SJSA1 (cell line): ENCODE results near the gene MMEL1. TPM values are rescaled to one million over a fixed set of nuclear protein-coding genes. Genes with fewer than 3 reads are reported as not detected.

ENCODE experiments used
- DNase-seq, 2 experiments: peaks; one replicate each; pipeline ENCODE4 v3.0.0-alpha.2; 2015 to 2020; ENCODE audit warnings: low spot score in 2 of 2, low read depth in 1 of 2
- H3K27ac ChIP-seq: fragments of 250-450 bp; sonication (Bioruptor Pico); 2 replicates; pipeline ENCODE4 v1.5.1; 2020; ENCODE audit warnings: mild to moderate bottlenecking, moderate library complexity
- H3K27me3 ChIP-seq: fragments of 250-450 bp; sonication (Bioruptor Pico); replicated peaks from 2 replicates; pipeline ENCODE4 v1.5.1; 2020; ENCODE audit warnings: mild to moderate bottlenecking, moderate library complexity
- H3K36me3 ChIP-seq: fragments of 250-450 bp; sonication (Bioruptor Pico); 2 replicates; pipeline ENCODE4 v1.5.1; 2020; ENCODE audit warnings: mild to moderate bottlenecking
- H3K4me1 ChIP-seq: fragments of 250-450 bp; sonication (Bioruptor Pico); replicated peaks from 2 replicates; pipeline ENCODE4 v1.6.1; 2021; ENCODE audit warnings: mild to moderate bottlenecking
- H3K4me3 ChIP-seq: fragments of 250-450 bp; sonication (Bioruptor Pico); 2 replicates; pipeline ENCODE4 v1.5.1; 2020; ENCODE audit warnings: mild to moderate bottlenecking
- H3K9me3 ChIP-seq: fragments of 250-450 bp; sonication (Bioruptor Pico); replicated peaks from 2 replicates; pipeline ENCODE4 v1.5.1; 2020; ENCODE audit warnings: mild to moderate bottlenecking
- total RNA-seq: library from RNA; depleted of rRNA; stranded (reverse); fragments of >200 nt; shearing (Covaris generic); gene quantifications from 2 replicates; pipeline ENCODE4 v1.2.3, GENCODE V29; 2014

MMEL1 gene
- total RNA-seq, 1 experiment from 2014 or later = not detected

DNA sequence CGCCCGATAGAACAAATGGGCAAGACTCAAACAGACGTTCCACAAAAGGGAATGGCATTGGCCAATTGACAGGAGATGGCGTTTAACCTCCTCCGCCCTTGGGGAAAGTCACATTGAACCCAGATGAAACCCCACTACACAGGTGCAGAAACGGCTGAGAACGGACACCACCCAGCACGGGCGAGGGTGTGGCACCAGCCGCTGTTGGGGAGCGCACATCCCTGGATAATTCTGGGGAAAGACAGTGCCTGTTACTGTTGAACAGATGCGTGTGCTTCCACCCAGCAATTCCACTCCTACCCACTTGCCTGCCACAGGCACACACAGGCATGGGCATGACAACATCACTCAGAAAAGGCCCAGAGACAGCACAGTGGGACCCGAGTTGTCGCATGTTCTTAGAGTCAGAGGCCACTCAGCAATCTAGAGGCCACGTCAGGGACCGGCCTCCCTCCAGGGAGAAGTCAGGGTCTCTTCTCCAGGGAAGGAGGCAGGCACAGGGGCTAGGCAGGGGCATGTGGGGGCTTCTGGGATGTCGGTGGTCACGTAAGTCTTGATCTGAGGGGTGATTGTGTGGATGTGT, 31.0 kb downstream of the MMEL1 start:
- Histone ChIP-seq H3K27me3 (peaks cover 25% of the 10 kb centered on the region), H3K36me3 (no peaks in the 10 kb centered on the region), H3K4me3 (no peak overlapping the region), H3K9me3 (no peaks in the 10 kb centered on the region), H3K4me1 (no peaks in the 10 kb centered on the region), H3K27ac (no peak overlapping the region)
- DNase-seq = no peak

DNA sequence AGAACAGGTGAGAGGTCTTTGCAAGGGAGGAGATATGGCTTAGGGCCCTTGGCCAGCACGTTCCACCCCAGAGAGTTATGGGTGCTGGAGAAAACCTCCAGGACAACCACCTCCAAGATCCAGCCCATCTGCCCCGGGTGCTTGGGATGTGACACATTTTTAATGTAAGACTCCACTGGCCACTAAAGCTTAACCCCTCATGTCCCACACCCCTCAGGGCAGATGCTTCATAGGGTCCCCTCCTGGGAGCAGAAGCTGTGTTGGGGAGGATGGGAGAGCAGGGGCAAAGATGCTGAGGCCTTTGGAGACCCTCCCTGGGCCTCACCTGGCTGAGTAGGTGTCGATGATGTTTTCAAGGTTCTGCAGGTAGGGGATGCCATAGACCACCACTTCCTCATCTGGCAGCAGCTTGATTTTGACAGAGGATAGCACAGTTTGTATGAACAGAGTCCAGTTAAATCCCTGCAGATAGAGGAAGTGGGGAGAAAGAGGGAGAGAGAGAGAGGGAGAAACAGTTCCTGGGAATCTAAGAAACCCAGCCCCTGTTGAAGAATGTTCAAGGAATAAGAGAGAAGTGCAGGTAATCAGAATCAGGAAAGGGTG, 34.4 kb downstream of the MMEL1 start:
- Histone ChIP-seq H3K27me3 (peaks cover 20% of the 10 kb centered on the region), H3K27ac (no peak overlapping the region), H3K36me3 (no peaks in the 10 kb centered on the region), H3K4me1 (no peaks in the 10 kb centered on the region), H3K4me3 (no peak overlapping the region), H3K9me3 (no peaks in the 10 kb centered on the region)
- no peak for DNase-seq

GRCh38 chr1:2597441-2598328, 35.1 kb downstream of the MMEL1 start:
- Histone ChIP-seq H3K27ac (no peak overlapping the region), H3K4me1 (no peaks in the 10 kb centered on the region), H3K36me3 (no peaks in the 10 kb centered on the region), H3K4me3 (no peak overlapping the region), H3K27me3 (peaks cover 20% of the 10 kb centered on the region), H3K9me3 (no peaks in the 10 kb centered on the region)
- DNase-seq = no peak

DNA sequence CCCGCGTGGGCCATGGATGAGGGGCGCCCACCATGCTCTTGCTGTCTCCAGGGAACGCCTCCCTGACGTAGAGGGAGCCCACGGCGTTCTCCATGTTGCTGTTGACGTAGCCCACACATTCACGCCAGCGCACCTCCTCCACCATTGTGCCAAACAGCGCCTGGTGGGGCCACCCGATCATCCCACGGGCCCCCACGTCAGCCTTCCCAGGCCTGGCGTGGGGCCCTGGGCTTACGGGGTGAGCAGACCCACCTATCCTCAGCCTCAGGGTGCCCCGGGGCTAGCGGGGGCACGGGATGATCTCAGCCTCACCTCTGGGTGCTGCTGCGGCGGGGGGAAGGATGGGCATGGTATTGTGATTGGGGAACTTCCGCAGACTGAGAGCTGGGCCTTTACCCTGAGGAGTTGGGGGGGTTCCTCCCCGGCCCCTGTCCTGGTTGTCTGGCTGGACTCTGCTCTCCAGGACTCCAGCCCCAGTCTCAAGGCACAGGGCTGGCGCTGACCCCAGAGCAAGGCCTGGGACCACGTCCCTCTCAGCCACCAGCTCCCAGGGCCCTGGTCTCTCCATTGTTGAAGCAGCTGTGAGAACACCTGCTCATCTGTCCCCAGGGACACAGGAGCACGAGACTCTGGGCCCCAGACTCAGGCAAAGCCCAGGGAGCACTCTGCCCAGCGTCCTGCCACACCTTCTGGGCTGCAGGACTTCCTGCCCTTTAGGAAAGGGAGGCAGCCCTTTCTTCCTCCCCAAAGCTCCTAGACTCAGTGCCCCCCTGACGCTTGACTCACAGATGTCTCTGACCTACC, 36.1 kb downstream of the MMEL1 start:
- no peak overlapping the region for H3K4me3 ChIP-seq
- H3K27ac ChIP-seq = no peak overlapping the region
- no peaks in the 10 kb centered on the region for H3K9me3 ChIP-seq

DNA sequence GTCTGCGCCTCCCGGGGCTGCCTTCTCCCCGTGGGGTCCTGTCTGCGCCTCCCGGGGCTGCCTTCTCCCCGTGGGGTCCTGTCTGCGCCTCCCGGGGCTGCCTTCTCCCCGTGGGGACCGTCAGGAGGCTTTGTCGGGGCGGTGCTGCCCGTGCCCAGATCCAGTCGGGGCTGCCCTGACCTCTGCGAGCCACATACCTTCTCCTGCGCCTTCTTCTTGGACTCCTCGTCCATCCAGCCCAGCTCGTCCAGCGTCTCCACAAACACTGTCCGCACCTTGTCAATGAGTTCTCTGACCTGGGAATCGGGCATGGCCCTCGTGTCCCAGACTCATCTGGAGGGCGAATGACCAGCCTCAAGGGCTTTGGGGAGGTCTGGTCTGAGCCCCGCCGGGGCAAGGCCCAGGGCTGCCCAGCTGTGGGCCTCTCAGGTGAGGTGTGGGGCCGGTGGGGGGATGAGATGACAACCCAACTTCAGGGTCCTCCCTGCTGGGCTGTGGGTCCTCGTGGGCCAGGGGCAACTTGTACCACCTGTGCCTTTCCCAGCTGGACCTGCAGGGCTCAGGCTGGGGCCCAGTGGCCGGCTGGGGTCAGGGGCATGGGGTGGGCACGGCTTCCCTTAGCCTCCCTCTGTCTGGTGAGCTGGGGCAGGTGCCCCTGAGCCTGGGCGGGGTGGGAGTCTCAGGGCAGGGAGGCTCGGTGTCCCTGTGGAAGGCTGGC, 36.8 kb downstream of the MMEL1 start:
- H3K4me1 ChIP-seq = no peaks in the 10 kb centered on the region

More for the DNA sequence above, 36.1 kb downstream of the MMEL1 start:
- peaks cover 20% of the 10 kb centered on the region for H3K27me3 ChIP-seq
- H3K4me1 ChIP-seq = no peaks in the 10 kb centered on the region
- no peaks in the 10 kb centered on the region for H3K36me3 ChIP-seq
- no peak for DNase-seq

DNA sequence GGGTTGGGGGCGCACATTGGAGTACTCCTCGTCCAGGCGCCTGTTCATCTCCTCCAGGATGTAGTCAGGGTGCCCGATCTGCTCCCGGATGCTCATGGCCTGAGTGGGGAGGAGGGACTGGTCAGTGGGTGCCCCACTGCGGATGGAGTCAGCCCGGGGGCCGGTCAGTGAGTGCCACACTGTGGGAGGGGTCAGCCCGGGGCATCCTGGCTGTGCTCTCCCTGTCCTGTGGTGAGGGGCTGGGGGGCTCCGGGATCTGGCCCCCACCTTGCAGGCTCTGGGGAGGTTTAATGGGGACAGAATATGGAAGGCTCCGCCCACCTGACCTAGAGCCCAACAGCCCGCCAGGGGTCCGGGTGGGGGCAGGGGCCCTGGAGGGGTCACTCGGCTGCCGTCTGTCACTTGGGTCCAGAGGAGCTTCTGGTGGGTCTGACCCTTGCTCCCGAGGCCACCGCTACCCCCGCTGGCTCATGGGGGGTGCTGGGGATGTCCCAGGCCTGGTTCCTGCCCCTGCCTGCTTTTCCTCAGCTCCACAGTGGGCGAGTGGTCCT, 37.5 kb downstream of the MMEL1 start:
- no peaks in the 10 kb centered on the region for H3K4me1 ChIP-seq
- H3K27ac ChIP-seq = no peak overlapping the region
- no peak overlapping the region for H3K4me3 ChIP-seq
- no peaks in the 10 kb centered on the region for H3K9me3 ChIP-seq
- H3K36me3 ChIP-seq = no peaks in the 10 kb centered on the region
- H3K27me3 ChIP-seq = peaks cover 11% of the 10 kb centered on the region
- no peak for DNase-seq

More for the DNA sequence above, 36.8 kb downstream of the MMEL1 start:
- Histone ChIP-seq H3K9me3 (no peaks in the 10 kb centered on the region), H3K27ac (no peak overlapping the region), H3K27me3 (peaks cover 14% of the 10 kb centered on the region), H3K36me3 (no peaks in the 10 kb centered on the region), H3K4me3 (no peak overlapping the region)
- DNase-seq = no peak

GRCh38 chr1:2594641-2595131, 38.1 kb downstream of the MMEL1 start:
- H3K9me3 ChIP-seq = no peaks in the 10 kb centered on the region
- H3K36me3 ChIP-seq = no peaks in the 10 kb centered on the region
- peaks cover 11% of the 10 kb centered on the region for H3K27me3 ChIP-seq
- H3K4me1 ChIP-seq = no peaks in the 10 kb centered on the region
- DNase-seq = no peak
- H3K4me3 ChIP-seq = no peak overlapping the region
- no peak overlapping the region for H3K27ac ChIP-seq

- no peaks in the 10 kb centered on the region for H3K4me1 ChIP-seq
- no peaks in the 10 kb centered on the region for H3K9me3 ChIP-seq
- H3K27ac ChIP-seq = no peak overlapping the region
- H3K27me3 ChIP-seq = peaks cover 7% of the 10 kb centered on the region
- no peak overlapping the region for H3K4me3 ChIP-seq
- no peak for DNase-seq
- no peaks in the 10 kb centered on the region for H3K36me3 ChIP-seq
These were observed 38.7 kb downstream of the MMEL1 start for GRCh38 chr1:2594001-2594640.

DNA sequence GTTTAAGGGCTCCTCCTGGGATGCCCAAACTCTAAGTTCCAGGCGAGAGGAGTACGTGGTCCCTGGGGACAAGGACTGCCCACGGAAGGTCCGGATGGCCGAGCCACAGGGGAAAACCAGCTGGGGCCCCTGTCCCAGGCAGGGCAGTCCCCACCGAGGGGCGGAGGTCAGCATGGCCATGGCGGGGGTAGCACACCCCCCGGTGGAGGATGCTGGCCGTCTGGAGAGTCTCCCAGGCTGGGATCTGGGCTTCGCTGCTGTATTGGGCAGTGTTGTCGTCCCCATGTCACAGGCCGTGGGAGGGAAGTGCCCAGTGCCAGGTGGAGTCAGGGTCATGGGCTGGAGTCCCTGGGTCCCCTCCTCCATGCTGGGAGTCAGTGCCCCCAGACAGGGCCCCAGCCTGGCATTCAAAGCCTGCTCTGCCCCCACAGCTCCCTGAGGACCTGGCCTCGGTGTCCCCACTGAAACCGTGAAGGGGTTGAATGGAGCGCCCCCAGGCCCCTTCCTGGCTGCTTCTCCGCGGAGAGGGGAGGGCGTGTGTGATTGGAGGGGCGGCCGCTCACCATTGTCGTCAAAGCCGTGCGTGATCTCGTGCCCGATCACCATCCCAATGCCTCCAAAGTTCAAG, 39.5 kb downstream of the MMEL1 start:
- H3K27me3 ChIP-seq = no peaks in the 10 kb centered on the region
- H3K4me1 ChIP-seq = no peaks in the 10 kb centered on the region
- H3K9me3 ChIP-seq = no peaks in the 10 kb centered on the region
- no peaks in the 10 kb centered on the region for H3K36me3 ChIP-seq
- no peak for DNase-seq
- no peak overlapping the region for H3K4me3 ChIP-seq
- no peak overlapping the region for H3K27ac ChIP-seq

- Histone ChIP-seq H3K9me3 (no peaks in the 10 kb centered on the region), H3K4me3 (no peak overlapping the region), H3K4me1 (peaks cover 1% of the 10 kb centered on the region), H3K27ac (no peak overlapping the region), H3K27me3 (no peaks in the 10 kb centered on the region), H3K36me3 (no peaks in the 10 kb centered on the region)
- DNase-seq = no peak
These were observed 40.1 kb downstream of the MMEL1 start for GRCh38 chr1:2592672-2593071.

- no peak for DNase-seq
- no peaks in the 10 kb centered on the region for H3K9me3 ChIP-seq
- H3K4me1 ChIP-seq = peaks cover 9% of the 10 kb centered on the region
- H3K27me3 ChIP-seq = no peaks in the 10 kb centered on the region
- no peak overlapping the region for H3K4me3 ChIP-seq
- H3K36me3 ChIP-seq = no peaks in the 10 kb centered on the region
- H3K27ac ChIP-seq = no peak overlapping the region
These were observed 41.1 kb downstream of the MMEL1 start for GRCh38 chr1:2591581-2592261.

DNA sequence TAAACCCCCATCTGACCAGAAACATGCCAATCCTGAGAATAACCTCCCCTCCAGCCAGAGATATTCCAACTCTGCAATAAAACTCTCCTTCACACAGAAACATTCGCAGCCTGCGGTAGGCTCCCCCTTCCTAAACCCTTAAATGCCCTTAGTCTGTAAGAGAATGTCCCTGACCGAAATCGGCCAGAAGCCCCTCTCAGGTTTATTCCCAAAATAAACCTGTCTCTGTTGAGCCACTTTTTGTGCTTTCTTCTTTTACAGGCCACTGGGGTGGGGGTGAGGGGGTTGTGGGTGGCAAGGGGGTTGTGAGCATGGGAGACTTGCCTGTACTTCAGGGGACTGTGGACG, 41.6 kb downstream of the MMEL1 start:
- H3K4me1 ChIP-seq = peaks cover 9% of the 10 kb centered on the region
- H3K4me3 ChIP-seq = no peak overlapping the region
- H3K27ac ChIP-seq = no peak overlapping the region
- H3K27me3 ChIP-seq = no peaks in the 10 kb centered on the region
- no peak for DNase-seq
- H3K36me3 ChIP-seq = no peaks in the 10 kb centered on the region
- no peaks in the 10 kb centered on the region for H3K9me3 ChIP-seq
